Caco-2 (cell line): Measurements from ENCODE around the gene MCMBP. TPM values are rescaled to one million over a fixed set of nuclear protein-coding genes. Genes with fewer than 3 reads are reported as not detected.

Experiments
- BruUV-seq: library from RNA; stranded (reverse); fragments of 400-500 nt; replicated peaks from 2 replicates; lab custom pipeline; 2021; lab: Mats Ljungman, UMichigan
- CTCF ChIA-PET: fragments of 300-600 bp; sonication (Branson Sonifier 250); formaldehyde crosslinking; loops from one replicate; lab custom pipeline; 2022; ENCODE audit warnings: antibody characterized with exemption; lab: Charles Lee
- POLR2A ChIA-PET: fragments of 300-600 bp; sonication (Branson Sonifier 250); formaldehyde crosslinking; loops from one replicate; lab custom pipeline; 2022; ENCODE audit warnings: antibody characterized with exemption; lab: Charles Lee
- DNase-seq, 2 experiments: peaks; one replicate each; pipeline versions ENCODE4 v3.0.0 to v3.0.0-alpha.2; 2020 to 2022
- H3K27me3 ChIP-seq: replicated peaks from 2 replicates; pipeline ENCODE4 v1.6.0; 2011; ENCODE audit warnings: low read length; ENCODE audit not compliant: control insufficient read depth, insufficient read depth
- H3K36me3 ChIP-seq: 2 replicates; pipeline ENCODE4 v1.5.1; 2011; ENCODE audit warnings: low read length; ENCODE audit not compliant: control insufficient read depth, insufficient read depth
- H3K4me1 ChIP-seq: fragments of 250-450 bp; sonication (Bioruptor Pico); 2 replicates; pipeline ENCODE4 v1.5.1; 2020; ENCODE audit warnings: mild to moderate bottlenecking
- H3K4me3 ChIP-seq: 2 replicates; pipeline ENCODE4 v1.5.1; 2011; ENCODE audit warnings: low read depth, mild to moderate bottlenecking, control low read depth, low read length
- H3K9me3 ChIP-seq: fragments of 250-450 bp; sonication (Bioruptor Pico); 2 replicates; pipeline ENCODE4 v1.5.1; 2020; ENCODE audit warnings: mild to moderate bottlenecking, moderate library complexity
- H3K27ac Mint-ChIP-seq: one replicate; pipeline ENCODE4 v1.8.0; 2022; ENCODE audit warnings: mixed read lengths; ENCODE audit not compliant: unreplicated experiment
- H3K27me3 Mint-ChIP-seq: one replicate; pipeline ENCODE4 v1.8.0; 2022; ENCODE audit warnings: mixed read lengths; ENCODE audit not compliant: insufficient read depth, unreplicated experiment
- H3K36me3 Mint-ChIP-seq: one replicate; pipeline ENCODE4 v1.8.0; 2022; ENCODE audit warnings: mild to moderate bottlenecking, mixed read lengths; ENCODE audit not compliant: insufficient read depth, unreplicated experiment
- H3K4me1 Mint-ChIP-seq: one replicate; pipeline ENCODE4 v1.8.0; 2022; ENCODE audit warnings: low read depth, mixed read lengths; ENCODE audit not compliant: unreplicated experiment
- H3K4me3 Mint-ChIP-seq: one replicate; pipeline ENCODE4 v1.8.0; 2022; ENCODE audit warnings: mild to moderate bottlenecking, moderate library complexity, mixed read lengths; ENCODE audit not compliant: unreplicated experiment
- H3K9me3 Mint-ChIP-seq: one replicate; pipeline ENCODE4 v1.8.0; 2022; ENCODE audit warnings: mixed read lengths; ENCODE audit not compliant: unreplicated experiment
- intact Hi-C: fragments of 100-400 bp; cut with micrococcal nuclease; formaldehyde crosslinking; loops from one replicate; pipeline ENCODE4 v1.10.0; 2022; ENCODE audit not compliant: unreplicated experiment
- total RNA-seq: library from RNA; stranded (reverse); gene quantifications from 2 replicates; pipeline ENCODE4 v1.2.3, GENCODE V29; 2022
- TF ChIP-seq, protein P1 (sequence below), 2 experiments: fragments of 200-600 bp in 1 of 2; IDR thresholded peaks; 1 replicate in 1 of 2; 2 replicates in 1 of 2; pipeline versions ENCODE4 v1.5.1 to v1.8.0; 2011 to 2022; ENCODE audit warnings: antibody characterized with exemption in 1 of 2, control low read depth in 1 of 2, inconsistent platforms in 1 of 2, low read depth in 1 of 2, low read length in 1 of 2, mild to moderate bottlenecking in 1 of 2, moderate library complexity in 1 of 2; ENCODE audit not compliant: insufficient read depth in 1 of 2, severe bottlenecking in 1 of 2, unreplicated experiment in 1 of 2

The MCMBP gene
- total RNA-seq, 1 experiment from 2014 or later, result 88.4 TPM

DNA sequence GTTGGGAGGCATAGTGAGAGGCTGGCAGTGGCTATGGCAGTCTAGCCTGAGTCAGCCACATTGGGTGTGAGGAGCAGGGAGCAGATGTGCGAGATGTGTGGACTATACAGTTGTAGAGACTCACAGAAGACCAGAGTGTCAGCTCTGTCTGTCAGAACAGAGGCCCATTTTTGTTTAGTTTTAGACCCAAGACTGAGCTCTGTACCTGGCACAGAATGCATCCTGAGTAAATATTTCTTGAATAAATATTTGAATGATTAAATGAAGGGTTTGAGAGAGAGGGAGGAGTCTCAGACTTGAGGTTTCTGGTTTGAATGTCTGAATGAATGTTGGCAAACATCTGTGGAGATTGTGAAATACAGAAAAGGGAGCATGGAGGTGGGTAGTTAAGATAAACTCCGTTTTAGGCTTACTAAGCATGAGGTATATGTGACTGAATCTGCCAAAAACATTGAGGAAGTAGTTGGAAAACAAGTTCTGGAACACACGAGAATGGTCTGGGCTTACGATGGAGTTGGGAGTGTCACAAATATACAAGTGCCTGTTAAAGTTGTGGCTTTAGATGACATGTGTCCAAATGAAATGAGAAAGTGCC lies 23.5 kb upstream of the MCMBP start:
- Histone ChIP-seq H3K4me3 (no peak overlapping the region), H3K9me3 (no peaks in the 10 kb centered on the region), H3K4me1 (peaks cover 33% of the 10 kb centered on the region), H3K36me3 (peaks cover 4% of the 10 kb centered on the region), H3K27me3 (no peaks in the 10 kb centered on the region)
- BruUV-seq, result no TSS peak
- H3K27me3 Mint-ChIP-seq, result no peaks in the 10 kb centered on the region
- H3K36me3 Mint-ChIP-seq, result peaks cover 63% of the 10 kb centered on the region
- intact Hi-C loops, result loop anchor here (10.0 kb wide), 1 partner anchor 211 kb away; no protein-coding TSS in a partner anchor
- CTCF ChIA-PET, result no interaction called here
- peaks cover 30% of the 10 kb centered on the region for H3K4me1 Mint-ChIP-seq
- peak overlapping the region; percentile 79 for H3K27ac Mint-ChIP-seq
- DNase-seq, result peak in 1 of 2 experiments; percentile 12
- H3K4me3 Mint-ChIP-seq, result peak overlapping the region; percentile 61
- TF ChIP-seq, protein P1, sequence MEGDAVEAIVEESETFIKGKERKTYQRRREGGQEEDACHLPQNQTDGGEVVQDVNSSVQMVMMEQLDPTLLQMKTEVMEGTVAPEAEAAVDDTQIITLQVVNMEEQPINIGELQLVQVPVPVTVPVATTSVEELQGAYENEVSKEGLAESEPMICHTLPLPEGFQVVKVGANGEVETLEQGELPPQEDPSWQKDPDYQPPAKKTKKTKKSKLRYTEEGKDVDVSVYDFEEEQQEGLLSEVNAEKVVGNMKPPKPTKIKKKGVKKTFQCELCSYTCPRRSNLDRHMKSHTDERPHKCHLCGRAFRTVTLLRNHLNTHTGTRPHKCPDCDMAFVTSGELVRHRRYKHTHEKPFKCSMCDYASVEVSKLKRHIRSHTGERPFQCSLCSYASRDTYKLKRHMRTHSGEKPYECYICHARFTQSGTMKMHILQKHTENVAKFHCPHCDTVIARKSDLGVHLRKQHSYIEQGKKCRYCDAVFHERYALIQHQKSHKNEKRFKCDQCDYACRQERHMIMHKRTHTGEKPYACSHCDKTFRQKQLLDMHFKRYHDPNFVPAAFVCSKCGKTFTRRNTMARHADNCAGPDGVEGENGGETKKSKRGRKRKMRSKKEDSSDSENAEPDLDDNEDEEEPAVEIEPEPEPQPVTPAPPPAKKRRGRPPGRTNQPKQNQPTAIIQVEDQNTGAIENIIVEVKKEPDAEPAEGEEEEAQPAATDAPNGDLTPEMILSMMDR (IDR thresholded peaks at IDR 0.05; ENCODE audit: insufficient read depth in 1 of 2, low read depth in 1 of 2, low read length in 1 of 2, severe bottlenecking in 1 of 2, unreplicated experiment in 1 of 2), result no peak
- H3K9me3 Mint-ChIP-seq, result no peaks in the 10 kb centered on the region
- POLR2A ChIA-PET, result no interaction called here

DNA sequence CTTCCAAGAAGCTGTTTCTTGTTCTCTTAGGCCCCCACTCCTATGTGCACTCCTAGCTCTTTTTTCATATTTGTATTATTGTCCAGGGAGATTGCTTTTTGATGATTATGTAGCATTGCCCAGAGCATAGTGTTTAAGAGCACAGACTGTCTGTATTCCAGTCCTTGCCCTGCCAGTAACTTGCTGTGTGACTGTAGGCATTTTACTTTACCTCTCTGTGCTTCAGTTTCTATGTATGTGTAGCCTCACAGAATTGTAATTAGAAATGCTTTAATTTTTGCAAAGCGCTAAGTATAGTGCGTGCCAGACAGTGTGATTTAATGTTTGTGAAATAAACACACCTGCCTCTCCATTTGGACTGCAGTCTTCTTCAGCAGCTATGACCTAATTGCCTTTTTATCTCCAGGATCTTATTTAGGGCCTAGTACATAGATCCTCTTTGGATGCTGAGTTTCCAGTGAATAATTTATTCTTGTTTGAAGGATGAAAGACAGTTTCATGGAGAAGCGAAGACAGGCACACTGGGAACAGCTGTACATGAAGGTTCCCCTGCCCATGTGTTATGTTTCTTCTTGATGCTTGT lies 21.3 kb upstream of the MCMBP start:
- TF ChIP-seq, protein P1 (IDR thresholded peaks at IDR 0.05; ENCODE audit: insufficient read depth in 1 of 2, low read depth in 1 of 2, low read length in 1 of 2, severe bottlenecking in 1 of 2, unreplicated experiment in 1 of 2), result no peak
- Histone ChIP-seq H3K9me3 (no peaks in the 10 kb centered on the region; the same call in none of the 2 replicates), H3K4me3 (peak overlapping the region; percentile 11), H3K4me1 (peaks cover 33% of the 10 kb centered on the region), H3K36me3 (peaks cover 4% of the 10 kb centered on the region; the same call in 1 of the 2 replicates), H3K27me3 (no peaks in the 10 kb centered on the region)
- POLR2A ChIA-PET, result interaction anchor here (0.7 kb wide), 1 partner anchor 108 kb away, joined by 5 read pairs; no protein-coding TSS in a partner anchor
- no TSS peak for BruUV-seq
- peaks cover 32% of the 10 kb centered on the region for H3K4me1 Mint-ChIP-seq
- H3K27me3 Mint-ChIP-seq, result no peaks in the 10 kb centered on the region
- intact Hi-C loops, result loop anchor here (10.0 kb wide), 1 partner anchor 209 kb away; no protein-coding TSS in a partner anchor
- no peak for DNase-seq
- H3K9me3 Mint-ChIP-seq, result no peaks in the 10 kb centered on the region
- peaks cover 47% of the 10 kb centered on the region for H3K36me3 Mint-ChIP-seq
- peak overlapping the region; percentile 76 for H3K27ac Mint-ChIP-seq
- CTCF ChIA-PET, result no interaction called here
- H3K4me3 Mint-ChIP-seq, result peak overlapping the region; percentile 79

DNA sequence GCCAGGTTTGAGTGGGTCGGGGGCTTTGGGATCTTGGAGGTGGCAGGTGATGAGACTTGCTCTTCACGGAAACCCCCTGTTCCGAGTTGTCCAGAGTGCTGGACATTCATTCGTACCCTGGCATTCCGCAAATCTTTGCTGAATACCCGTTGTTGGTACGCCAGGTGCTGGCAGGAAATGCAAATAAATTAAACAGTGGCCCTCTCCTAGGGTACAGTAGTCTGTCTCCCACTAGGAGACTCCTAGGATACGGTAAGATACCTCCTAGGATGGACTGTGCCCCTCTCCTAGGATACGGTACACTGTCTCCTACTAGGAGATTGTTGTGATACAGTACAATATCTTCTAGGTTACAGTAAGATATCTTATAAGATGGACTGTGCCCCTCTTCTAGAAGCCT lies 20.4 kb upstream of the MCMBP start:
- intact Hi-C loops, result loop anchor here (10.0 kb wide), 1 partner anchor 208 kb away; no protein-coding TSS in a partner anchor
- BruUV-seq, result TSS peak; percentile 44
- Mint-ChIP-seq H3K27me3 (no peaks in the 10 kb centered on the region), H3K36me3 (peaks cover 38% of the 10 kb centered on the region), H3K4me1 (peaks cover 38% of the 10 kb centered on the region), H3K4me3 (peak overlapping the region; percentile 79), H3K9me3 (no peaks in the 10 kb centered on the region), H3K27ac (peak overlapping the region; percentile 76)
- H3K4me3 ChIP-seq, result peak overlapping the region; percentile 93
- TF ChIP-seq, protein P1 (IDR thresholded peaks at IDR 0.05; ENCODE audit: insufficient read depth in 1 of 2, low read depth in 1 of 2, low read length in 1 of 2, severe bottlenecking in 1 of 2, unreplicated experiment in 1 of 2), result no peak
- H3K36me3 ChIP-seq, result peaks cover 1% of the 10 kb centered on the region; the same call in 1 of the 2 replicates
- H3K4me1 ChIP-seq, result peaks cover 33% of the 10 kb centered on the region
- ChIA-PET CTCF (no interaction called here), POLR2A (interaction anchor here (1.0 to 1.4 kb wide), 3 partner anchors 21 to 206 kb away, joined by 4 to 29 read pairs (median 7); partner anchors contain the start of genes INPP5F and MCMBP)
- no peak for DNase-seq
- H3K27me3 ChIP-seq, result no peaks in the 10 kb centered on the region
- no peaks in the 10 kb centered on the region; the same call in none of the 2 replicates for H3K9me3 ChIP-seq
